ENCODE measurements around the gene EPGN.

The EPGN gene

DNA sequence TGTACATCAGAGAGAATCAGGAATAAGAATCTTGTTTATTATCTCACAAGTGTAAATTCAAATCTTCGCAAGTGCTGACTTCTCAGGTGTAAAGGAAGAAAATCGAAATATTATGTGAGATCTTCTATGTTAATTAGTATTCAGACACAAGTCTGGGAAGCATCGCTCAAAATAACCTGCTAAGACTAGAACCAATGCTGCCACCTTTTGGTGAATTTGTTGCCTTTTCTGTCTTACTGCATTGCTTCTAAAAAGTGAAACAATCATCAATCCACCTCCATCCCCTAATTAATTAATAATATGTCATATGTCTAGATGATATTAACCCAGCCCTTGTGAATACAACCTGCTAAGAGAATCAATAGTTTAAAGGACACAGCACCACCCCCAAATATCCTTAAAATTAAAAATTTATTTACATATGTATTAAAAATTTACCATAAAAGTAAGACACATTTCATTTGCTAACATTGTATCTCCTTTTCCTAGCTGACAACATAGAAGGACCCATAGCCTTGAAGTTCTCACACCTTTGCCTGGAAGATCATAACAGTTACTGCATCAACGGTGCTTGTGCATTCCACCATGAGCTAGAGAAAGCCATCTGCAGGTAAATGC is 3.5 kb downstream of the EPGN start:
- DNase-seq (ENCODE audit: low read depth), result no peak

DNA sequence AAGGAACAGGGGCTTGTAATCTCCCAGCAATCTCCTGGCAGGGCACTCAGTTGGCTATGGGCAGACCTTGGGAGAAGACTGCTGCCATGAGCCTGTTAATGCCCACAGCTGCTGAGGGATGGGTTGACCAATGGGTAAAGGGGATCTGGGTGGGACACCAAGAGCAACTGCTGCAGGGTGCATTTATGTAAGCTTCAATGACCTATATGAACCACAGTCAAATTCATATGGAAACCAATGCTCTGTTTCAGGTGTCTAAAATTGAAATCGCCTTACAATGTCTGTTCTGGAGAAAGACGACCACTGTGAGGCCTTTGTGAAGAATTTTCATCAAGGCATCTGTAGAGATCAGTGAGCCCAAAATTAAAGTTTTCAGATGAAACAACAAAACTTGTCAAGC is 6.1 kb downstream of the EPGN start:
- DNase-seq (ENCODE audit: low read depth), result no peak

DNA sequence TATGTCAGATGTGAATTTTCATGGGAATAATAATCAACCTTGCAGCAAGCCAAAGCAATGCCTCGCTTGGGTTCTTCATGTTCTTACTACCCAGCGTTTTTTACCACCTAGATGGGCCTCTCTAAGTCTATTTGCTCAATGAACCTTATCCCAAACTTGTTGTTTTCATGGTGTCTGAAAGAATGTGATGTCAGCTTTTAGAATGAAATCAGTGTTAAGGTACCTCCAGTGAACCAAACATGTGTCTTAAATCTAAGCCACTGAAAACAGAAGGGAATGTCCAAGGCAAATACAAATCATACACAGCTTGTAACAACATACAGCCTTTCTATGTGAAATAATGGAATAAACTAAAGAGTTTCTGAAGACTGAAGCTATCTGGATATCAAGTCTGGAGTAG is 6.7 kb downstream of the EPGN start:
- no peak for DNase-seq (ENCODE audit: low read depth)

DNA sequence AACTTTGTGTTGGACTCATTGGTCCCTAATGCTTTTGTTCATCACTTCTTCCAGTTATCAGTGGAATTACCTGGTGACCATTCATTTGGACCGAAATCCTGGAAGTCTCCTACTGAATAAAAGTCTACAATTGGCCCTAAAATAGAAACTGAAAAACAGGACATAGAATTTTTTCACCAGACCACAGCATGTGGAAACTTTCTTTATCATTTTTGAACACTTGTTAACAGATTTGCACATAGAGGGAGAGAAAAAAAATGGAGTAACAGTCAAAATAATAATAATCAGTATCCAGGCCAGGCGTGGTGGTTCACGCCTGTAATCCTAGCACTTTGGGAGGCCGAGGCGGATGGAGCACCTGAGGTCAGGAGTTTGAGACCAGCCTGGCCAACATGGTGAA is 7.1 kb downstream of the EPGN start:
- DNase-seq (ENCODE audit: low read depth), result no peak

DNA sequence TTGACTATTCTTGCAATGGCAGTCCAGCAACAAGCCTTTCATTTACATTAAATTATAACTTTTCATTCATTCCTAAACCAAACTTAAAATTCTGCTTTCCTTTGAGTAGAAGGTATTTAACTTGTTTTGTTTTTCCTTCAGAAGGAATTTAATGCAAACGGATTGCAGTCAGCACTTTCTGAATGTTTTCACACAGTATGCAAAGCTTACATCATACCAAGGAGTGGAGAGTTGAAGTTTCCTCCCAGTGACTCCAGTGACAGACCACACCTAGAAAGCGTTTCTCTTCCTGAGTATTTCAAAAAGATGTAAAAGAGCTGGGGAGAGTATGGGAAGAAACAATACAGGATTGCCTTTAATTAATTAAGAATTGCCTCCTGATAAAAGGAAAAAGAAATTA is 8.1 kb downstream of the EPGN start:
- no peak for DNase-seq (ENCODE audit: low read depth)

DNA sequence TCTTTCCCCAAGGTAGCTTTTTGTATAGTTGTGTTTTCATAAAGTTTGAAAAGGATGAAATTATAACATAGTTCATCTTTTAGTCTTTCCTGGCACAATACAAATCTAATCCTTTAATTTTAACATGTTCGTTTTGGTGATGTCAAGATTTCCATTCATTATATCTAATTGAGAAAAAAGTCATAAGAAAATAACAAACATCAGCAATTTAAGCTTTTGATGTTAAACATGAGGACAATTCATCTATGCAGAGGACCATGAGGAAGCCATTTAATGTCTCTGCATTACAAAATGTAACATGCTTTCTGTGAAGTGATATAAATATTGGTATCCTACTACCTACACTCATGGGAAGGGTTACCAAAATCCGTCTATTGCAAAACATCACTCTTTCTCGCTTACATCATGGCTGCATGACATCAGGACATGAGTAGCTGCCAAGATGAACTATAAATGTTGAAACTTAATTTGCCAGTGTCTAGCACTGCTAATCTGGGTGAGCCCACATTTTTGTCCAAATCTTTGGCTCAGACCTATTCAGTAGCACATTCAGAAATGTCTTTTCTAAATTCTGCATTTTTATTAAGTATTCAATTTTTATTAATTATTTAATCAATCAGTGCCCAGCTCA is 9.5 kb downstream of the EPGN start:
- no peak for DNase-seq (ENCODE audit: low read depth)

DNA sequence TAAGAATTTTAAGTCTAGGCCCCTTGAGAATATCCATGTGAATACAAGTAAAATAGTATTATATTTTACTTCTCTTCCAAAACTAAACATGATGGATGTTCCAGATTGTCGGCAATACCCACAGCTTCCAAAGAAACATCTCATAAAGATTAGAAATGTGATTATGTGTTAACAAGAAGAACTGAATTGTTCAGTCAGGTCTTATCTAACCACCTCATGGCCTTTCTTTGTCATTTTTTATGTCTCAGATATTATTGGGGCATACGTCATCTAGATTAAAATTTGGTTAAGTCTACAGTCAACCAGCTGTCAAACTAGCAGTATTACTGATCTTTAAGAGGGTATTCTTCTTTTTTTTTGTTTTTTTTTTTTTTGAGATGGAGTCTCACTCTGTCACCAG is 10.0 kb downstream of the EPGN start:
- DNase-seq (ENCODE audit: low read depth), result no peak

DNA sequence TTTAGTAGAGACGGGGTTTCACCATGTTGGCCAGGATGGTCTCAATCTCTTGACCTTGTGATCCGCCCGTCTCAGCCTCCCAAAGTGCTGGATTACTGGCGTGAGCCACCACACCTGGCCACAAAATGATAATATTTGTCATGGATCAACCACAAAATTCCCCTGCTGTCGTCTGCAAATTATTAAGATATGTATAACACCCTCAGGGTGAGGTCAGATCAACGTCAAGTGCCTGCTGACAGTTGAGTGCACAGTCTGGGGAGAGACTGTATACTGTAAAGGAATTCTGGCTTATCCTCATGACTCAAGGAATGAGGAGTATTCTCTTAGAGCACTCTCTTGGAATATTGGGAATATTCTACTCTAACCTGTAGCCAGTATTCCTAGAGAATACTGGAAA is 11.2 kb downstream of the EPGN start:
- DNase-seq (ENCODE audit: low read depth), result no peak

DNA sequence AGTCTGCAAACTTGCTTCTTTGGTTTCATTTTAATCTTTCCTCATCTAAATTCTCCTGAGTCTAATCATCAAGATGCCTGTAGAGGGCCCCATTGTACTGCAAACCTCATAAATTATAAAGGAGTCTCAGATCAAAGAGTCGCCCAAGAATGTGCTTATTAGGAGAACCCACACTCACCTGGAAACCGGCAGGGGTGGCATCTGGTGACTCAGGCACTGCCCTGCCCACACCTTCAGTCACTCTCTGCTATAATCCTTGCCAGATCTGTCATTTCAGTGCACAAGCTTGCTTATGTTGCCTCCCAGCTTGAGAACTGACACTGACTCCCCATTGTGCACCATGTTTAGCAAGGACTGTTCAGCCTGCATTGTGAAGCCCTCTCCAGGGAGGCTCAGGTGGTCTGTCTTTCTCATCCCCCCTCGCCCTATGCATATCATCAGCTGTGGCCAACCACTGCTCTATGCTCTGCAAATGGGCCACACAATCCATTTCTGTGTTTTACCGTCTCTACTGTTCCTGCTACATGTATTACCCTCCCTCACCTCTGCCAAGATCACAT is 12.4 kb downstream of the EPGN start:
- DNase-seq (ENCODE audit: low read depth), result peak; percentile 1

DNA sequence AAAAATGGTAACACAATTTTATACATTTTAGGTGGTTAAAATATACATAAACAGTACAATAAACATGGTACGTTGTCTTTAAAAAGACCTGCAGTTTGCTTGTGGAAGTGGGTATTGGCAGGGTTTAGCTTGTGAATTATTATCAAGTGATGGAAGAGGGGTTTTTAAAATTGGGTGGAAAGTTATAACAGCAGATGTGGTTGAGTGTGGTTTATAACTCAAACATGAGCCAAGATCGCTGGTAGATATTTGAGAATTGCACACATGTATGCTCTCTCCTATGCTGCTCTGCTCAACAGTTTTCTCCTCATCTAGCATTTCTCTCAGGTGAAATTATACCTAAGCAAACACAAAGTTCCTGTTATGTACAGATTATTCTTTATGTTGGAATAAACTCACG is 14.0 kb downstream of the EPGN start:
- no peak for DNase-seq (ENCODE audit: low read depth)

DNA sequence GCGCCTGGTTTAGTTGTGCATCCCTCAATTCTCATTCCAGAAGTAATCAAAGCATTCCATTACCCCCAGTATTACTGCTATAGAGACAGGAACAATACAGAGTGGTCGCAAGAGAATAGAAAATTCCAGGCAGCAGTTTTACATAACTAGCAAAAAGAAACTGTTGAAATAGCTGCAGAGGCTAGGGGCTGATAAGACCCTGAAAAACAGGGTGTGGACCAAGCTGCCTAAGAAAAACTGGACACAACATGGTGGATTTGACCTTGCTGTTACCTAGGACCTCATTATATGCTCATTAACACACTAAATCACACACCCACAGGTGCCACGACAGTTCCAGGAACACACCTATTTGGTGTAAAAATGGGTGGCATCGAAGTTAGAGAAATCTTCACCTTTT is 15.4 kb downstream of the EPGN start:
- DNase-seq (ENCODE audit: low read depth), result no peak

DNA sequence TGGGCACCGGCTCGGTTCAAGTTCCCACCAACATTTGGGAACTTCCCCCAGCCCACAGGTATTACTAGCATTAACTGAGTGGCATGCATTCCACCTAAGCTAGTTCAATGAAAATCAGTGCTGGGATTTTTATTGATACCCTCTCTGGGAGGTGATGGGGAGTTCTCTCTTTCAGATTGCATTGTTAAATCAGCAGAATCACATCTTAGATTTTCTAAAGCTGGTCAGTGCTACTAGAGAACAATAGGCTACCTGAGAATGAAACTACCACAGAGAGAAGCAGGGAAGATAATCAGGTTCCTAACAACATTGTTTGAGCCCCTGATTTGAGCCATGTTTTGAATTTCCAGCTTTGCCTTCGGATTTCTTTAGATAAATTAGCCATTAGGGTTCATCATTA is 16.0 kb downstream of the EPGN start:
- no peak for DNase-seq (ENCODE audit: low read depth)

DNA sequence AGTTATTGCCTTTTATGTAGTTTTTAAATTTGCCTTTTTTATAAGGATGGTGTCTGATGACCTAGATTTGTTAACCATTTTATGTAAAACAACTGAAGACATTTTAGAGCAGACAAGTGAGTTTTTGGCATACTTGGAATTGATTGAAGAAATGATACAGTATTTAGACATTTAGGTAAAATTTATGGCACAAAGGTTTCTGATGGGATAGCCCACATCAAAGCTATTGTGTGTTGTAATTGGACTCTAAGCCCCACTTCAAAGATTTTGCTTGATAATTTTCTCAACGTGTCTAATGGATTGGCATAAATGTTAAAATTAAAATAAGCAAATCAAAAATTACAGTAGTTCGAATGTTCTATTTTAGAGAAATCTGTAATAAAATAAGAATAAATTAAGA is 17.6 kb downstream of the EPGN start:
- DNase-seq (ENCODE audit: low read depth), result no peak

DNA sequence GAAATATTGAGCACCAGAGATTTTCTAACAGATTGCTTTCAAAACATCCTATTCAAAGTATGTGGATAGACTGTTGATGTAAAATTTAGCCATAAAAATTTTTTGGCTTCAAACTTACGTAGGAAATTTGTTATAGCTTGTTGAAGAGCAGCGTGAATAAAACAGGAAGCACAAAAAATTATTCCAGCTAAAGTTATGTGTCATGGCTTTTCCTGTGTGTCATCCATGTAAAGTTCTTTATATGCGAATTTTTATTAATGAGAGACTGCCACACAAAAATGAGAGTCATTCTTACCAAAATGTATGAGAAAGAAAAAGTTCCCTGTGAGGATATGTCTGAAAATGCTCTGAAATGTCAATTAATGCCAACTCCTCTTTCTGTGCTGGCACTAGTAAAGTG is 19.5 kb downstream of the EPGN start:
- DNase-seq (ENCODE audit: low read depth), result no peak

DNA sequence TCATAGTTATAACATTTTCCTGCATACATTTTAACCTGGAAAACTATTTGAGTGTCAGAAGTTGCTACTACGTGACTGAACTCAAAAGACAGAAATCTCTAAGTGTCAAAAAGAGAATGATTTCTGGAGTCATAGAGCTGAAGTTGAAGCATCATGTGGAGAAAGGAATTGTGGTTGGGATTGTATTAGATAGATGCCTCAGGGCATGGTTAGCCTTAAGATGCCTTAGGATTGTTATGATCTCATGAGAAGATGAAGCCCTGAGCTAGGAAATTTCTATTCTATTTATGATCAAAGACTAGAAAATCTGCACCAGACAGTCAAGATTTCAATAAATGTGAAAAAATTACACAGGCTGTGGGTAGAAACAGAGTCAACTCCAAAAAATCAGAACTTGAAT is 20.2 kb downstream of the EPGN start:
- no peak for DNase-seq (ENCODE audit: low read depth)

DNA sequence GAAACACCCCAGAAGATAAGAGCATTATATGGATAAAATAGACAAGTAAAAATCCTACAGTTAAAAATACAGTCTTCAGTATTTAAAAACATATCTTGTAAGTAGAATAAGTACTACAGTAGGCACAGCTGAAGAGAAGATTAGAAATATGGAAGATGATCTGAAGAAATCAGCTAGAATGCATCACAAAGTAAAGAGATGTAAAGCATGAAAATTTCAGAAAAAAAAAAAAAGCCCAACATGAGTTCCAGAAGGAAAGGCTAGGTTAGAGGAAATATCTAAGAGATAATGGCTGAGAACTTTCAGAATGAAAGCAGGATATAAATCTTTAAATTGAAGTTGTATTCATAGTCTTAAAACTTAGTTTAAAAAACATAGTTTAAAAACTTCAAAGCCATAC is 21.0 kb downstream of the EPGN start:
- DNase-seq (ENCODE audit: low read depth), result no peak

DNA sequence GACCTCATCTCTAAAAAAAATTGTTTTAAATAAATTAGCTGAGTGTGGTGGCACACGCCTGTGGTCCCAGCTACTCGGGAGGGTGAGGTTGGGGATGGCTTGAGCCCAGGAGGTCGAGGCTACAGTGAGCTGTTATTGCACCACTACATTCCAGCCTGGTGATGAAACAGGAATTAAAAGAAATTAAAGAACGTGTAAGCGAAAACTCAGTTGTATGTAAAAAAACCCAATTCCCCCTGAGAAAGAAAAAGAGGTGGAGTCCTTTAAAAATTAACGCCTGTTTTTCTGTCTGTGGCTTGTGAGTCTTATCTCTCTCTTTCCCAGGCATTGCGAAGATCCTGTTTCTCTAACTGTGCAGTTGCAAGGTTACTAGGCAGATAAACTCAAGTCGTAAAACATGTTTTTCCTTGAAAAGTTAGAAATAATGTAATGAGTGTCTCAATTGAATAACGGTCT is 22.1 kb downstream of the EPGN start:
- DNase-seq (ENCODE audit: low read depth), result no peak

DNA sequence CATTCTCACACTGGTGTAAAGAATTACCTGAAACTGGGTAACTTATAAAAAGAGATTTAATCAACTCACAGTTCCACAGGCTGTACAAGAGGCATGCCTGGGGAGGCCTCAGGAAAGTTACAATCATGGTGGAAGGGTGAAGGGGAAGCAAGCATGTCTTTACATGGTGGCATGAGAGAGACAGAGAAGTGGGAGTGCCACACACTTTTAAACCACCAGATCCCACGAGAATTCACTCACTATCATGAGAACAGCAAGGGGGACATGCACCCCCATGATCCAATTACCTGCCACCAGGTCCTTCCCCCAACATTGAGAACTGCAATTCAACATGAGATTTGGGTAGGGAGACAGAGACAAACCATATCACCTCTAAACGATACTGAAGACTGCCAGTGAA is 23.0 kb downstream of the EPGN start:
- no peak for DNase-seq (ENCODE audit: low read depth)

DNA sequence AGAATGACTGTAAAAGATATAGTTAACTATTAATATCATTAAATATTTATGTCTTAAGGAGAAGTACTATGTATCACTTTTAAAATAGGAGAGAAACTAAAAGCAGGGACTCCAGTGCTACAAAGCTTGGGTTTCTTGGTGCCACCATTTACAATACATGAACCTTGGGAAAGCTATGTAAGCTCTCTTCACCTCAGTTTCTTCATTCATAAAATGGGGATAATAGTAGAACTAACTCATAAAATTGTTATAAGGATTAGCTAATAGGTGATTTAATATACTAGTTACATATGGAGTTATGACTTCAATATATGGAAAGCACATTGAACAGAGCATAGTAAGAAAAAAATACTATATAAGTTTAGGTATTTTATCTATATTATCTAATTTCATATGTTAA is 23.7 kb downstream of the EPGN start:
- DNase-seq (ENCODE audit: low read depth), result no peak

DNA sequence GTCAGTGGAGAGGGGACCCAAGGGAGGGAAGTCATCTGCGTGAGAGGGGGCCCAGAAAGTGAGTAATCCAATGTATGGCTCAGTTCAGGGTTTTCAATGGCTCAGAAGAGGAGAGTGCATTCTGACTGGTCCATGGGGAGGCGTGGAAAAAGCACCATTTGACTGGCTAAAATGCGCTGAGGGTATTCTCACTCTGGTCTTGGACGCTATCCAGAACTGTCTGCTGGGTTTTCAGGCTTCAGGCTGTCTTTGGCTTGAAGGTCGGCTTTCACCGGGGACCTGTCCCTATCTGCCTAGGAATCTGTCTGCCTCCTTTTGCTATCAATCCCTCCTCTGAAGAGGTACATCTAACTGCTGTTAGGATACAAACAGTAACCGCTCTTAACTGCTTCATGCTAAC is 26.4 kb downstream of the EPGN start:
- no peak for DNase-seq (ENCODE audit: low read depth)

DNA sequence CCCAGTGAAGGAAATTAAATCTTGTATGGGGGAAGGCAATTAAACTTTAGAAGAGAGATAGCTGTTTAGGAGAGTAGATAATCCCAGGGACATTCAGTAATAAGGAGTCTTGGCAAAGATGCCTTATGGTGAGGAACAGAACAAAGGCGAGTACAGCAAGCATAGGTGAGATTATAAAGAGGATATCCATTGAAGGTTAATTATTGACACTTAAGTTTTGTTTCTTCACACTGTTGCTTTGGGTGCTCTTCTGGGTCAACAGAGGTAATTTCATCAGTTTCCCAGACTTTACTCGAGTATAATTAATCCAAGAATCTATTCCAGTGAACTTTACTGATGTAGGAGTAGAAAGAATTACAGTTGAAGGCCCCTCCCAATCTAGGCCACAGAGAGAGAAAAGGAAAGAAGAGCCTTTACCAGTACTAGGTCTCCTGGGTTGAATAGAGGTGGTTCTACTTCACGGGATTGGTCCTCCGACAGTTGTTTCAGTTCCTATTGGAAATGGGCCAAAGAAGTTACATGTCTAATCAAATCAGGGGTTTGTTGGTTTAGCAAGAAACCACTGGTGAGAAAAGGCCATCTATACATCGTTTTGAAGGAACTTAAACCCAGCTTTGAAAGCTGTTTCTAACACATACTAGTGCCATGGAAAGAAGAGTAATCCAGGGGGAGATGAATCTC is 27.2 kb downstream of the EPGN start:
- no peak for DNase-seq (ENCODE audit: low read depth)

DNA sequence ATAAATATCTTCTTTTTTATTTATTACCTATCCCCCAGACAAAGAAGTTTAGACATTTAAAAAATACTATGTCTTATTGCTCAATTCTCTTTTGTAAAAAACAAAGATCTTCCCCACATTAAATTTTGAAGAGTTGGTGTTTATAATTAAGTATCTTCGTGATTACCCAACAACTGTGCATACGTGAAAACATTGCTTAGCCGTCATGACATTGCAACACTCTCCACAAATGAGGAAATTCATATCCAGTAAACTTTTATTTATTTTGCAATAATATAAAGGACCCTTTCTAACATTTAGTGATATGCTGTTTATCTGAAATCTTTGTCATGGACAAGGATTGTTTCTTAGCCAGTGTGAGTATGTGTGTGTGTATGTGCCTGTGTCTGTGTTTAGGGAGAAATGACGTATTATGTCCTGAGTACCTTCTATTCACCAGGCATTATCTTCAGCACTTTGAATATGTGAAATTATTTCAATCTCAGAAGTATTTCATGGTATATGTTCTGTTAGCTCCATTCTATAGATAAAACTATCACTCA is 30.6 kb downstream of the EPGN start:
- no peak for DNase-seq (ENCODE audit: low read depth)

DNA sequence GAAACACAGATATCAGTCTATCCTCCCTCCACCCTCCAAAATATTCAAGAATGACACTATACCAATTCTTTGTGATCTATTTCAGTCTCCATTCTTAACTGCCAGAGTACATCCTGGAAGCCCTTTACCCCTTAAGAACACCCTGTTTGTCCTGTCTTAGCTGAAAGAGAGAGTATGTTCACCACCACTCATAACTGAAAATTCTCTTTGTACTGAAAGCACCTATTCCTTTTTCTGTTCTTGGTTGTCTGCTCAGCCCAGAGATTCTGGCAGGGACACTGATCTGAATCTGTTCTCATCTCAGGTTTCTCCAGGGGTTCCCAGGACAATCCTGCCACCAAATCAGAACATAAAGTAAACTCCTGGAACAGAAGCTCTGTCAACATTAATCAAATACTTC is 31.2 kb downstream of the EPGN start:
- DNase-seq (ENCODE audit: low read depth), result no peak
